A549 (cell line): ENCODE data around the gene ZMYND8. TPM values are rescaled to one million over a fixed set of nuclear protein-coding genes. Genes with fewer than 3 reads are reported as not detected.
A peak's percentile ranks its signal among the peaks of the same experiment; 100 is the strongest.
"Not testable (repeated sequence)": the region's sequence is repeated elsewhere in the genome, so short reads cannot be mapped to it uniquely, and the experiment has no call there.

Experiments used
- ATAC-seq, 2 experiments: fragments of 200-7000 bp in 1 of 2; fragments of >200 bp in 1 of 2; cut with Nextera tagmentation in 1 of 2; cut with Tn5 transposase in 1 of 2; 3 replicates each; pipeline versions ENCODE4 v1.8.0 to v1.9.1; 2018 to 2020; ENCODE audit warnings: mild to moderate bottlenecking in 1 of 2, moderate library complexity in 1 of 2
- CTCF ChIA-PET: fragments of 300-600 bp; sonication (Branson Sonifier 250); formaldehyde crosslinking; extraction: SDS; loops from one replicate; lab custom pipeline; 2021; ENCODE audit warnings: antibody characterized with exemption, inconsistent platforms; lab: Yijun Ruan, JAX
- POLR2A ChIA-PET: fragments of 350-600 bp; formaldehyde crosslinking; extraction: SDS; loops from one replicate; lab custom pipeline; 2021; ENCODE audit warnings: antibody characterized with exemption, inconsistent platforms; lab: Yijun Ruan, JAX
- DNase-seq, 2 experiments: peaks; one replicate each; pipeline versions ENCODE4 v3.0.0 to v3.0.0-alpha.2; 2011 to 2016; ENCODE audit warnings: low read depth in 1 of 2, low spot score in 1 of 2
- FAIRE-seq: peaks from 2 replicates; lab custom pipeline; 2011; peaks lifted over from hg19 to GRCh38; lab: Jason Lieb, UNC
- H3K27ac ChIP-seq, 2 experiments: fragments of >200 bp; sonication (Bioruptor Twin); formaldehyde crosslinking; 3 replicates each; pipeline ENCODE4 v1.5.1; 2016 to 2017
- H3K4me1 ChIP-seq: fragments of >200 bp; sonication (Bioruptor Twin); formaldehyde crosslinking; 3 replicates; pipeline ENCODE4 v1.6.1; 2016
- H3K4me2 ChIP-seq: fragments of >200 bp; sonication (Bioruptor Twin); formaldehyde crosslinking; 3 replicates; pipeline ENCODE4 v1.6.1; 2016
- H3K4me3 ChIP-seq: fragments of >200 bp; sonication (Bioruptor Twin); formaldehyde crosslinking; 3 replicates; pipeline ENCODE4 v1.5.1; 2016
- H3K9me3 ChIP-seq: fragments of >200 bp; sonication (Bioruptor Twin); formaldehyde crosslinking; 3 replicates; pipeline ENCODE4 v1.6.1; 2016
- ATOH8 ChIP-seq: fragments of 250-450 bp; sonication (Bioruptor Pico); IDR thresholded peaks from 2 replicates; pipeline ENCODE4 v1.5.0; 2020; ENCODE audit warnings: low read depth, mild to moderate bottlenecking, moderate library complexity
- BHLHE40 ChIP-seq: IDR thresholded peaks from 2 replicates; pipeline ENCODE4 v1.6.1; 2012; ENCODE audit warnings: low read depth, low read length, inconsistent platforms
- CHD2 ChIP-seq: fragments of 150-350 bp; IDR thresholded peaks from 2 replicates; pipeline ENCODE4 v1.6.1; 2014; ENCODE audit warnings: low read length; ENCODE audit not compliant: partially characterized antibody
- GATA3 ChIP-seq: IDR thresholded peaks from 2 replicates; pipeline ENCODE4 v1.6.1; 2012; ENCODE audit warnings: borderline replicate concordance
- HOXB13 ChIP-seq: fragments of 250-450 bp; sonication (Bioruptor Pico); IDR thresholded peaks from 2 replicates; pipeline ENCODE4 v1.5.0; 2020; ENCODE audit warnings: low read depth, mild to moderate bottlenecking, moderate library complexity
- JUN ChIP-seq, 2 experiments: fragments of >200 bp; sonication (Bioruptor Twin); formaldehyde crosslinking; IDR thresholded peaks; 2 replicates in 1 of 2; 3 replicates in 1 of 2; pipeline ENCODE4 v1.6.1; 2016 to 2017
- KDM1A ChIP-seq: fragments of 200-600 bp; sonication (generic); IDR thresholded peaks from 2 replicates; pipeline ENCODE4 v1.6.1; 2016; ENCODE audit warnings: low read depth, mild to moderate bottlenecking
- MAFK ChIP-seq: fragments of 450-650 bp; IDR thresholded peaks from 2 replicates; pipeline ENCODE4 v1.6.1; 2014; ENCODE audit not compliant: partially characterized antibody
- PBX3 ChIP-seq: IDR thresholded peaks from 2 replicates; pipeline ENCODE4 v1.6.1; 2012
- RCOR1 ChIP-seq: fragments of 150-350 bp; IDR thresholded peaks from 2 replicates; pipeline ENCODE4 v1.6.1; 2014; ENCODE audit warnings: antibody characterized with exemption, low read length, low read depth
- RFX5 ChIP-seq: fragments of 450-650 bp; IDR thresholded peaks from 2 replicates; pipeline ENCODE4 v1.7.1; 2014; ENCODE audit warnings: antibody characterized with exemption, mild to moderate bottlenecking, moderate library complexity
- TFCP2L1 ChIP-seq: fragments of 250-450 bp; sonication (Bioruptor Pico); IDR thresholded peaks from 2 replicates; pipeline ENCODE4 v1.5.0; 2021; ENCODE audit warnings: mild to moderate bottlenecking
- TP53 ChIP-seq: fragments of 250-450 bp; sonication (Bioruptor Pico); IDR thresholded peaks from 2 replicates; pipeline ENCODE4 v1.5.0; 2021; ENCODE audit warnings: mild to moderate bottlenecking, moderate library complexity
- USF2 ChIP-seq: fragments of 450-650 bp; IDR thresholded peaks from 2 replicates; pipeline ENCODE4 v1.6.1; 2014; ENCODE audit warnings: antibody characterized with exemption
- ZC3H11A ChIP-seq: fragments of 450-650 bp; IDR thresholded peaks from 2 replicates; pipeline ENCODE4 v1.6.1; 2014; ENCODE audit warnings: antibody characterized with exemption, mild to moderate bottlenecking
- ZNF302 ChIP-seq: fragments of 250-450 bp; sonication (Bioruptor Pico); IDR thresholded peaks from 2 replicates; pipeline ENCODE4 v1.9.0; 2021; ENCODE audit warnings: inconsistent platforms, mild to moderate bottlenecking, moderate library complexity
- ZSCAN20 ChIP-seq: fragments of 250-450 bp; sonication (Bioruptor Pico); IDR thresholded peaks from 2 replicates; pipeline ENCODE4 v1.8.0; 2022; ENCODE audit warnings: mild to moderate bottlenecking, moderate library complexity
- WGBS: methylation state at CpG from one replicate; pipeline ENCODE4 v1.1.6; 2017; ENCODE audit errors: missing lambda C conversion rate; 5-methylcytosine and 5-hydroxymethylcytosine counted together
- polyA plus RNA-seq, 4 experiments: library from polyadenylated mRNA; depleted of rRNA in 3 of 4; stranded (reverse); fragments of >200 nt; fragmentation: RNase III in 1 of 4; extraction: RNeasy Plus Mini Kit Qiagen cat#74134 plus additional on column Dnase treatment in 1 of 4; gene quantifications; 2 replicates in 3 of 4; 3 replicates in 1 of 4; pipeline ENCODE4 v1.2.3, GENCODE V29; 2011 to 2017
- TF ChIP-seq, protein P1 (sequence below): fragments of >200 bp; sonication (Bioruptor Twin); formaldehyde crosslinking; IDR thresholded peaks from 3 replicates; pipeline ENCODE4 v1.5.1; 2016
- TF ChIP-seq, protein P2 (sequence below): IDR thresholded peaks from 2 replicates; pipeline ENCODE4 v1.6.1; 2012

The ZMYND8 gene
- polyA plus RNA-seq, 2 of the 4 experiments (the other 2 are of a cell fraction), result 10.4 to 24.9 TPM

GRCh38 chr20:47206962-47207641, 149.4 kb downstream of the ZMYND8 start:
- ChIA-PET CTCF (interaction anchor here (0.6 to 17.7 kb wide), 5 partner anchors 176 to 1428 kb away, joined by 3 to 267 read pairs (median 3); no protein-coding TSS in a partner anchor), POLR2A (interaction anchor here (0.7 kb wide), 1 partner anchor 163 kb away, joined by 3 read pairs; no protein-coding TSS in a partner anchor)
- no peak for ATAC-seq
- Histone ChIP-seq H3K9me3 (no peaks in the 10 kb centered on the region), H3K27ac (peak overlapping the region in 1 of 2 experiments; percentile 3; a peak in 1 of 6 replicates), H3K4me1 (peaks cover 10% of the 10 kb centered on the region), H3K4me2 (no peak overlapping the region), H3K4me3 (no peak overlapping the region)
- TF ChIP-seq TP53 (CRISPR knock-in tag) (no peak), RFX5 (no peak), USF2 (no peak), ZSCAN20 (CRISPR knock-in tag) (no peak), TFCP2L1 (CRISPR knock-in tag) (no peak), JUN (IDR thresholded peaks at IDR 0.05) (no peak), ZNF302 (CRISPR knock-in tag) (no peak), GATA3 (no peak), ZC3H11A (no peak), CHD2 (no peak), KDM1A (no peak), BHLHE40 (no peak), MAFK (no peak), RCOR1 (no peak), PBX3 (no peak), HOXB13 (CRISPR knock-in tag) (no peak), ATOH8 (CRISPR knock-in tag) (no peak)
- TF ChIP-seq, protein P1, sequence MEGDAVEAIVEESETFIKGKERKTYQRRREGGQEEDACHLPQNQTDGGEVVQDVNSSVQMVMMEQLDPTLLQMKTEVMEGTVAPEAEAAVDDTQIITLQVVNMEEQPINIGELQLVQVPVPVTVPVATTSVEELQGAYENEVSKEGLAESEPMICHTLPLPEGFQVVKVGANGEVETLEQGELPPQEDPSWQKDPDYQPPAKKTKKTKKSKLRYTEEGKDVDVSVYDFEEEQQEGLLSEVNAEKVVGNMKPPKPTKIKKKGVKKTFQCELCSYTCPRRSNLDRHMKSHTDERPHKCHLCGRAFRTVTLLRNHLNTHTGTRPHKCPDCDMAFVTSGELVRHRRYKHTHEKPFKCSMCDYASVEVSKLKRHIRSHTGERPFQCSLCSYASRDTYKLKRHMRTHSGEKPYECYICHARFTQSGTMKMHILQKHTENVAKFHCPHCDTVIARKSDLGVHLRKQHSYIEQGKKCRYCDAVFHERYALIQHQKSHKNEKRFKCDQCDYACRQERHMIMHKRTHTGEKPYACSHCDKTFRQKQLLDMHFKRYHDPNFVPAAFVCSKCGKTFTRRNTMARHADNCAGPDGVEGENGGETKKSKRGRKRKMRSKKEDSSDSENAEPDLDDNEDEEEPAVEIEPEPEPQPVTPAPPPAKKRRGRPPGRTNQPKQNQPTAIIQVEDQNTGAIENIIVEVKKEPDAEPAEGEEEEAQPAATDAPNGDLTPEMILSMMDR, result no peak
- TF ChIP-seq, protein P2, sequence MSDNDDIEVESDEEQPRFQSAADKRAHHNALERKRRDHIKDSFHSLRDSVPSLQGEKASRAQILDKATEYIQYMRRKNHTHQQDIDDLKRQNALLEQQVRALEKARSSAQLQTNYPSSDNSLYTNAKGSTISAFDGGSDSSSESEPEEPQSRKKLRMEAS, result no peak
- 87% methylated on average over 9 of the region's 9 CpGs for WGBS
- no peak for DNase-seq
- FAIRE-seq, result no peak

GRCh38 chr20:47206552-47206951, 149.9 kb downstream of the ZMYND8 start:
- H3K4me1 ChIP-seq, H3K4me3 ChIP-seq, POLR2A ChIA-PET, ATAC-seq, H3K4me2 ChIP-seq, H3K9me3 ChIP-seq, DNase-seq, FAIRE-seq: not testable (repeated sequence)
- CTCF ChIA-PET, result interaction anchor here (0.6 to 17.7 kb wide), 6 partner anchors 8 to 1429 kb away, joined by 3 to 267 read pairs (median 4); no protein-coding TSS in a partner anchor
- WGBS, result 92% methylated on average over 10 of the region's 10 CpGs
- peak overlapping the region in 1 of 2 experiments; percentile 3; a peak in 1 of 6 replicates for H3K27ac ChIP-seq
